Islet precursor cell (in vitro differentiated cells): ENCODE data around the gene CABS1.

Experiments
- DNase-seq: peaks from one replicate; pipeline ENCODE4 v3.0.0-alpha.2; 2018

The CABS1 gene

DNA sequence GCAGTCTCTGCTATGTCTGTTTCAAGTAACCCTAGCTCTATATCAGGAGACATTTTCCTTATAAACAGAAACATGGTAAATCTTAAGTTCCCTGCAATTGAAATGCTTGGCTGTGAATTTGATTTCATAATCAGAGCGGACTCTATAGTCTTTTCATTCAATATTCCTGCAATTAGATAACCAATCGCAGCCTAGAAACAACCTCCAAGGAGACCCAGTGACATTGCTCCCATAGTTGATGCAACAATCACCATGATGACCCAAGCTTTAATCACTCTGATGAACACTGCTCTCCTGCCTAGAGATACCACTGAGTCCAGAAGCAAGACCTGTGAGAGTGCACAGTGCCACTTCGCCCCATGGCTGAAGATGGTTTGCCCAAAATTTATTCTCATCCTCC, at the start of gene CABS1:
Gene CABS1, plus strand, starts transcription at position 301 of the 400 bp plus-strand sequence. Its CDS starts 59 bp downstream, at position 360.
- DNase-seq = no peak

GRCh38 chr4:70288651-70289050, 46.1 kb upstream of the CABS1 start:
- DNase-seq = no peak

GRCh38 chr4:70291341-70291740, 43.4 kb upstream of the CABS1 start:
- DNase-seq = no peak

- no peak for DNase-seq
Observed at GRCh38 chr4:70297576-70297975, 37.2 kb upstream of the CABS1 start.

GRCh38 chr4:70298051-70298450, 36.7 kb upstream of the CABS1 start:
- no peak for DNase-seq

- DNase-seq = no peak
Observed at GRCh38 chr4:70299643-70300042, 35.1 kb upstream of the CABS1 start.

GRCh38 chr4:70300215-70300614, 34.6 kb upstream of the CABS1 start:
- DNase-seq = no peak

DNA sequence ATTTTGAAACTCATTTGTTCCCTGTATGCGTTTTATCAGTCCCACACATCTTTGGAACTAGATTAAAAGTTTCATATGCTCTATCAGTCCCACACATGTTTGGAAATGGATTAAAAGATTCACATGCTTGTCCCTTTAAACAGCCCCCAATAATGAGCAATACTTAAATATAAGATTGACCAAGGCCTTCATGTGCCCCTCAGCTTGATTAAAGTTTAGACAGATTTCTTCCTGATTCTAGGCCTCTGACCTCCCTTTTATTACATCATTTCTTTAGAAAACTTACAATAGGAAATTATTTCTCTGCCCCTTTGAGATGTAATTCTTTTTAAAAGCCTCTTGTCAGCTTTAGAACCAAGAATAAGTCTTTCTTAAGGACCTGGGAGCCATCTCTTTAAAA, 31.7 kb upstream of the CABS1 start:
- DNase-seq = no peak

GRCh38 chr4:70305601-70306000, 29.2 kb upstream of the CABS1 start:
- DNase-seq = no peak

DNA sequence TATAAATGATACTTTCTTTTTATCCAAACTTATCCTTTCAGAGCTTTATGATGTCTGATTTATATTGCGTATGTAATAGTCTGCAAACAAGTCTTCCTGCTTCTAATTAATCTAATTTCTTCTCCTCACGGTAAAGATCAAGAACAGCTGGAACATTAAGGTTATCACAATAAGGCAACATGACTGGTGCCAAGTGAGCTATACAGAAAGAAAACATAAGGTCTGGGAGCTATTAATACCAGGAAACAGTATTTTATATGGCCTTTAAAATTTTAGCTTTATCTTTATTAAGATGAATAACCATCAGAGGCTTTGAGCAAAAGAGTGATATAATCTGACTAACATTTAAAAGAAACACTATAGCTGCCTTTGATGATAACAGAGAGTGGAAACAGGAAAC, 28.7 kb upstream of the CABS1 start:
- no peak for DNase-seq

GRCh38 chr4:70313736-70314135, 21.0 kb upstream of the CABS1 start:
- no peak for DNase-seq

- no peak for DNase-seq
Observed at GRCh38 chr4:70315928-70316327, 18.9 kb upstream of the CABS1 start.

DNA sequence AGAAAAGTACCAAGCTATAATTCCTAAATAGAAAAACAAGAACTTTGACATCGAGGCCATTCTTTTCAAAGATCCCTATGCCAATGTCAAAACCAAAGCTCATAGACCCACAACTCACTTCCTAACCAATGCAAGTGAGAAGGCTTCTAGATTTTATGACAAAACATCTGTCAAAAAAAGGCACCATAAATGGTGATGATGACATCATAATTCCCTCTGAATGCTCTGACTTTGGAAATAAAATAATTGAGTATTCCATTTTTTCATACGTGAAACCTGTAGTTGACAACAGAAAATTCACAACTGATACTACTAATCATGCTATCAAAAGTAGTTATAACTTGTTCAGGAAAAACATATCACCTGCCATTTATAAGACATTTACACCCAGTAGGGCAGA, 8.7 kb upstream of the CABS1 start:
- no peak for DNase-seq

DNA sequence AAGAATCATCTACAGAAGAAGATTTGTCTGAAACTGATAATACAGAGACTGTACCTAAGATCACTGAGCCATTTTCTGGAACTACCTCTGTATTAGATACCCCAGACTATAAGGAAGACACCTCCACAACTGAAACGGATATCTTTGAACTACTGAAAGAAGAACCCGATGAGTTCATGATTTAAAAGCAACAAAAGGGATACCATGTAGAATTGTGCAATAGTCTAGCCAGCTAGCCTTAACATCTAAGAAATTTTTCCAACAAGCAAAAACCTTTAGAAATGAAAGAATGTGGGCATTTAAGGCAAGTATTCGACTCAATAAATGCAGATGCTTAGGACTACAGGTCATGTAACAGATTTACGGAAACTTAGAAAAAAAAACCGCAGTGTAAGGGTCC, 1.3 kb downstream of the CABS1 start:
- no peak for DNase-seq

DNA sequence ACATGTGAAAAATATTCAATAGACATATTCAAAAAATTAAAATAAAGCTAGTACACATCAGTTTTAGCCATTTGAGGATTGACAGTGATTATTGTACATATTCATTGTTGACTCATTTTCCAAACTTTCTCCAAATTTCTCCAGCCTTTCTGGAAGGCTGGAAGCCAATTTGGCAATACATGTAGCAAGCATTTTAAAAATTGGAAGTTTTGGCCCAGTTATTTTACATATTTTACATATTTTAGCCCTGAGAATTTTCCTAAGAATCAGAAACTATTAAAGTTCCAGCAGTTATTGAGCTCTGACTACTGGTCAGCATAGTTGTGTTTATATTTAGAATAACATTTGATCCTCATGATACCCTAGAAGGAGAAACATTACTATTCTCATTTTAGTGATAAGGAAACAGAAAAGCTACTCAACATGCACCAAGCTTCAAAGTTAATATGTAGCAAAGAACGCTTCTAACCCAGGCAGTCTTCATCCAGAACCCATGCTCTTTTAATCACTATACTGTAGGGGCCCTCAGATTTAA, 3.2 kb downstream of the CABS1 start:
- no peak for DNase-seq

DNA sequence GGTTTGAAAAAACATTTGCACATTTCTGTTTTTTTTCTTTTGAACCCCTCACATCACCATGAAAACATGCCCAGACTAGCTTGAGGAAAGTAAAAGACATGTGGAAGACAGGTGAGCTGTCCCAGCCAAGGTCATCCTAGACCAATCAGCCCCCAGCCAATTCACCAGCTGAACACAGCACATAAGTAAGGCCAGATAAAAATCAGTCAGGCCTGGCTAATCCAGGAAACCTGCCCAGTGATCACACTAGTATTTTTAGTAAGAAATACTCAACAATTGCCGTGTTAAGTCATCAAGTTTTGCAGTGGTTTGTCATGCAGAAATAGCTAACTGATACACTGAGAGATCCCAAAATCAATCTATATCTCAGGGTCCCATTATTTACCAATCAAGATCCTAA, 21.4 kb downstream of the CABS1 start:
- DNase-seq = no peak

- no peak for DNase-seq
Observed at GRCh38 chr4:70359115-70359661, 24.4 kb downstream of the CABS1 start.

DNA sequence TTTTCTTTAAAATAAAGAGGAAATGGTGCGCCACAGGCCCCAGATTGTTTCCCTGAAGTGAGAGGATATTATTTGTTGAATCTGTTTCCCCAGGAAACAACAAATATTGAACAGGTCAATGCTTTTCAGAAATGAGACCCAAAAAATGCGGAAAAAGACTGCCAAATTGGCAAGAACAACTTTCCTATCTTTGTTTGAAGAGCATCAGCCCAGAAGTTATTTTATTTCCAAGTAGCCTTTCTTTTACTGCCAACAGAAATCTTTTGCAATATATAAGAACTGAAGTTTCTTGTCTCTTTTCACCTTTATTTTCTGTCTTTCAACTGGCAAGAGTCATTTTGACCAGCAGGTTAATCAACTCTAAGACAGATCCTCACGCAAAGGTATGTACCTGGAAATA, 25.7 kb downstream of the CABS1 start, which contains the start of gene SMR3A:
Gene SMR3A, plus strand, starts transcription at position 301 of the 400 bp plus-strand sequence. CDS start 1,356 bp downstream, outside the sequence.
- no peak for DNase-seq

DNA sequence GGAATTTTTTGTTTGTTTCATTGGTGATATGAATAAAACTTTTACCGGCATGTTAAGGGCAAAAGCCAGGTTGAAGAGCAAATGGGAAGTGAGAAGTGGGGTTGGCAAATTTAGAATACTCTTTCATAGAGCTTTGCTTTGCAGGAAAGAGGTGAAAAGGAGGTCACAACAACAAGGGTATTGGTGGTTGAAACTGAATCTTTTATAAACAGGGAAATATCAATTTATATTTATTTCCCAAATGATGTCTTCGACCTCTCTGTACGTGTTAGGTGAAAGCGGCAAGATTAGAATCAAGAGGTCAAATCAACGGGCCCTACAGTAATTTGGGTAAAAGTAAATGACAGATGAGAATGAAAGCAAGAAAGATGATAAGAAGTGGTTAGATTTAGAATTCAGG, 29.2 kb downstream of the CABS1 start:
- DNase-seq = no peak

GRCh38 chr4:70365479-70365878, 30.7 kb downstream of the CABS1 start:
- no peak for DNase-seq

DNA sequence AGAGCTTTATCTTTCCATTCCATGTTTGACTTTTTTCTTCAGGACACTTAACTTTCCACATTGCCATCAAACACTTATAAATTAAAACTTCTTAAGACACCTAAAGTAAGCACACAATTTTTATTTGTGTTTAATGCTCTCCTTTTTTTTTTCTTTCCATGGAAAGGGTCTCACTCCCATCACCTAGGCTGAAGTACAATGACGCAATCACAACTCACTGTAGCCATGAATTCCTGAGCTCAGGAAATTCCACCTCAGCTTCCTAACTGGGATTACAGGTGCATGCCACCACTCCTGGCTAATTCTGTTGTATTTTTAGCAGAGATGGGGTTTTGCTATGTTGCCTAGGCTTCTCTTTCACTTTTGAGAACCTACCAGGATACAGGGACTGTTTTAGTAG, 33.0 kb downstream of the CABS1 start:
- DNase-seq = no peak

- DNase-seq = no peak
Observed at GRCh38 chr4:70371987-70372386, 37.2 kb downstream of the CABS1 start.

DNA sequence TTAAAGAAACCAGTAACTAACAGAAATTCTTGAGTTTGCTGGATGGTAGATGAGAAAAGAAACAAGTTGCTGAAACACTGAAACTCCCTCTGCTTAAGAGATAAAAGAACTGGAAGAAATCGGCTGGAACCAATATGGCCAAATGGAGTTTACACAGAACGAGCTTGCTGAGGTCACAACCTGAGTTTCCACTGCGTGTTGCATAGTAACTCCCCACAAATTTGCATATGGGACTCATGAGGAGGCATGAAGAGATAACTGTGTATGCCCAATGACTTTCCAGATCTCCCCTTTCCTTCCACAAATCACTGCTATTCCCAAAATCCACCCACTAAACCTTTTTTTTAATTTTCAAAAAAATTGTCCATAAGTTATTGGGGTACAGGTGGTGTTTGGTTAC, 38.0 kb downstream of the CABS1 start:
- no peak for DNase-seq

- no peak for DNase-seq
Observed at GRCh38 chr4:70380578-70380977, 45.8 kb downstream of the CABS1 start.

GRCh38 chr4:70382691-70383181, 48.0 kb downstream of the CABS1 start, which contains the start of gene SMR3B:
TSS of gene SMR3B (plus strand) at chr4:70383131. CDS start at chr4:70384511, 1,380 bp downstream.
- no peak for DNase-seq
